SK-N-SH treated with all-trans-retinoic acid at 6 μM for 48 hours (cell line): ENCODE data around the gene TPM4.

Experiments used
- ATAC-seq: fragments of 200-7000 bp; cut with Tn5 transposase; 3 replicates; pipeline ENCODE4 v1.9.1; 2020; ENCODE audit warnings: mild to moderate bottlenecking, moderate library complexity
- ARNTL ChIP-seq: fragments of 450-650 bp; formaldehyde crosslinking; IDR thresholded peaks from 2 replicates; pipeline ENCODE4 v1.5.0; 2020; ENCODE audit warnings: low read depth, mild to moderate bottlenecking, moderate library complexity, borderline replicate concordance
- BACH2 ChIP-seq: fragments of 250-450 bp; sonication (Bioruptor Pico); IDR thresholded peaks from 2 replicates; pipeline ENCODE4 v1.9.0; 2021; ENCODE audit warnings: mild to moderate bottlenecking, borderline replicate concordance
- CREB5 ChIP-seq: fragments of 250-450 bp; sonication (Bioruptor Pico); IDR thresholded peaks from 2 replicates; pipeline ENCODE4 v1.5.1; 2020; ENCODE audit warnings: low read depth, mild to moderate bottlenecking, moderate library complexity
- CSRNP3 ChIP-seq: fragments of 250-450 bp; sonication (Bioruptor Pico); IDR thresholded peaks from 2 replicates; pipeline ENCODE4 v1.5.1; 2021; ENCODE audit warnings: mild to moderate bottlenecking, moderate library complexity
- ISL1 ChIP-seq: fragments of 250-450 bp; sonication (Bioruptor Pico); IDR thresholded peaks from 2 replicates; pipeline ENCODE4 v2.1.2; 2022; ENCODE audit warnings: mild to moderate bottlenecking, moderate library complexity
- POU6F1 ChIP-seq: fragments of 250-450 bp; sonication (Bioruptor Pico); IDR thresholded peaks from 2 replicates; pipeline ENCODE4 v1.8.0; 2021; ENCODE audit warnings: low read depth, mild to moderate bottlenecking, moderate library complexity, borderline replicate concordance
- RARB ChIP-seq: fragments of 250-450 bp; sonication (Bioruptor Pico); IDR thresholded peaks from 2 replicates; pipeline ENCODE4 v1.8.0; 2021; ENCODE audit warnings: mild to moderate bottlenecking, moderate library complexity
- SNAI2 ChIP-seq: fragments of 250-450 bp; sonication (Bioruptor Pico); IDR thresholded peaks from 2 replicates; pipeline ENCODE4 v1.5.0; 2020; ENCODE audit warnings: mild to moderate bottlenecking, moderate library complexity
- TCF4 ChIP-seq: fragments of 250-450 bp; sonication (Bioruptor Pico); IDR thresholded peaks from 2 replicates; pipeline ENCODE4 v1.8.0; 2021; ENCODE audit warnings: mild to moderate bottlenecking, moderate library complexity, borderline replicate concordance
- TSHZ2 ChIP-seq: fragments of 250-450 bp; sonication (Bioruptor Pico); IDR thresholded peaks from 2 replicates; pipeline ENCODE4 v1.5.0; 2020; ENCODE audit warnings: mild to moderate bottlenecking, moderate library complexity
- ZC3H10 ChIP-seq: fragments of 250-450 bp; sonication (Bioruptor Pico); IDR thresholded peaks from 2 replicates; pipeline ENCODE4 v1.5.1; 2021; ENCODE audit warnings: mild to moderate bottlenecking, moderate library complexity
- ZFP3 ChIP-seq: fragments of 250-450 bp; sonication (Bioruptor Pico); IDR thresholded peaks from 2 replicates; pipeline ENCODE4 v1.5.0; 2020; ENCODE audit warnings: mild to moderate bottlenecking, moderate library complexity
- ZNF565 ChIP-seq: fragments of 450-650 bp; formaldehyde crosslinking; conservative IDR thresholded peaks from 2 replicates; pipeline ENCODE4 v1.5.0; 2020; ENCODE audit warnings: low read depth, mild to moderate bottlenecking, moderate library complexity
- ZNF70 ChIP-seq: fragments of 450-650 bp; formaldehyde crosslinking; IDR thresholded peaks from 2 replicates; pipeline ENCODE4 v1.5.0; 2020; ENCODE audit warnings: mild to moderate bottlenecking, moderate library complexity

The TPM4 gene

GRCh38 chr19:16057062-16057461 is 19.2 kb upstream of the TPM4 start (continued):
- TF ChIP-seq ARNTL (CRISPR knock-in tag) (no peak), ZNF70 (no peak), SNAI2 (no peak), CSRNP3 (CRISPR knock-in tag) (no peak), TCF4 (CRISPR knock-in tag) (no peak), ZFP3 (CRISPR knock-in tag) (no peak)
- TF ChIP-seq, all 23 proteins: peak for 0

- no peak for ATAC-seq
- TF ChIP-seq TCF4 (CRISPR knock-in tag) (no peak), CSRNP3 (CRISPR knock-in tag) (no peak), POU6F1 (CRISPR knock-in tag) (no peak), BACH2 (CRISPR knock-in tag) (no peak)
- TF ChIP-seq, all 23 proteins: peak for 0
Measured at GRCh38 chr19:16060294-16060693, 16.0 kb upstream of the TPM4 start.

- TF ChIP-seq RARB (CRISPR knock-in tag), result no peak
- no peak for TF ChIP-seq ISL1 (CRISPR knock-in tag)
Measured at GRCh38 chr19:16061943-16062342, 14.4 kb upstream of the TPM4 start.

GRCh38 chr19:16062789-16063188 is 13.5 kb upstream of the TPM4 start:
- ATAC-seq, result peak; percentile 49

More at GRCh38 chr19:16061943-16062342, 14.4 kb upstream of the TPM4 start:
- ATAC-seq, result no peak

More at GRCh38 chr19:16062789-16063188, 13.5 kb upstream of the TPM4 start:
- TF ChIP-seq CREB5 (no peak), ZC3H10 (CRISPR knock-in tag) (no peak), TSHZ2 (CRISPR knock-in tag) (no peak), SNAI2 (no peak), POU6F1 (CRISPR knock-in tag) (no peak), ISL1 (CRISPR knock-in tag) (no peak), ZNF565 (CRISPR knock-in tag) (no peak)
